SU-DHL-6 (cell line): ENCODE results near the gene GOLGA5.

Source experiments
- CTCF ChIP-seq: fragments of 200-600 bp; sonication (generic); IDR thresholded peaks from one replicate; pipeline ENCODE4 v1.5.1; 2017; ENCODE audit warnings: antibody characterized with exemption, mild to moderate bottlenecking, low read length, moderate library complexity; ENCODE audit not compliant: insufficient read depth, poor library complexity, severe bottlenecking
- EZH2phosphoT487 ChIP-seq: fragments of 200-600 bp; sonication (generic), shearing (Covaris generic); conservative IDR thresholded peaks from 2 replicates; pipeline ENCODE4 v1.6.1; 2018; ENCODE audit warnings: mild to moderate bottlenecking, antibody characterized with exemption, low read length, moderate library complexity, mixed read lengths

- TF ChIP-seq CTCF = no peak
- no peak for TF ChIP-seq EZH2phosphoT487
Measured at GRCh38 chr14:92787554-92787953, 6.6 kb upstream of the GOLGA5 start.
